Liver (tissue), 9 donors: ENCODE data around the gene PLPP3. TPM values are rescaled to one million over a fixed set of nuclear protein-coding genes. Genes with fewer than 3 reads are reported as not detected.

Source experiments
- DNase-seq: peaks from one replicate; pipeline ENCODE4 v3.0.0-alpha.2; 2017; ENCODE audit warnings: low spot score
- H3K27ac ChIP-seq, 2 donors: one replicate each; pipeline ENCODE4 v1.7.0; 2013; ENCODE audit warnings: inconsistent platforms in 2 of 2, low read length in 2 of 2, control low read depth in 1 of 2, low read depth in 1 of 2, mild to moderate bottlenecking in 1 of 2
- H3K27me3 ChIP-seq, 4 donors: one replicate each; pipeline versions ENCODE4 v1.6.1 to v1.7.0; 2013; ENCODE audit warnings: low read length in 3 of 4, inconsistent platforms in 1 of 4, mild to moderate bottlenecking in 1 of 4, moderate library complexity in 1 of 4; ENCODE audit not compliant: control insufficient read depth in 4 of 4, insufficient read depth in 4 of 4
- H3K36me3 ChIP-seq, 4 donors: one replicate each; pipeline versions ENCODE4 v1.6.1 to v1.7.0; 2013; ENCODE audit warnings: low read length in 3 of 4, mild to moderate bottlenecking in 3 of 4, low read depth in 1 of 4, moderate library complexity in 1 of 4; ENCODE audit not compliant: control insufficient read depth in 4 of 4, insufficient read depth in 3 of 4
- H3K4me1 ChIP-seq, 4 donors: one replicate each; pipeline versions ENCODE4 v1.6.1 to v1.7.0; 2013; ENCODE audit warnings: low read length in 3 of 4, mild to moderate bottlenecking in 3 of 4, moderate library complexity in 1 of 4; ENCODE audit not compliant: control insufficient read depth in 4 of 4, insufficient read depth in 4 of 4
- H3K4me3 ChIP-seq, 3 donors: one replicate each; pipeline versions ENCODE4 v1.6.1 to v1.7.0; 2013; ENCODE audit warnings: low read length in 3 of 3, control low read depth in 1 of 3, low read depth in 1 of 3, mild to moderate bottlenecking in 1 of 3
- H3K9ac ChIP-seq, 2 donors: one replicate each; pipeline ENCODE4 v1.7.0; 2013; ENCODE audit warnings: low read length in 2 of 2, mild to moderate bottlenecking in 2 of 2, moderate library complexity in 2 of 2, control low read depth in 1 of 2, low read depth in 1 of 2
- H3K9me3 ChIP-seq, 4 donors: one replicate each; pipeline versions ENCODE4 v1.6.1 to v1.7.0; 2013; ENCODE audit warnings: low read length in 3 of 4; ENCODE audit not compliant: control insufficient read depth in 4 of 4
- CTCF ChIP-seq: fragments of 150-350 bp; IDR thresholded peaks from 2 replicates; pipeline ENCODE4 v1.5.1; 2017; ENCODE audit warnings: improper control_type of control experiment, low read depth, low read length; ENCODE audit not compliant: missing input control
- EGR1 ChIP-seq, 2 donors: IDR thresholded peaks; 2 replicates each; pipeline ENCODE4 v1.6.1; 2016 to 2018; ENCODE audit warnings: antibody characterized with exemption in 2 of 2, low read depth in 2 of 2
- FOXA1 ChIP-seq: IDR thresholded peaks from 2 replicates; pipeline ENCODE4 v1.6.1; 2016; ENCODE audit warnings: antibody characterized with exemption
- FOXA2 ChIP-seq: IDR thresholded peaks from 2 replicates; pipeline ENCODE4 v1.6.1; 2016; ENCODE audit warnings: antibody characterized with exemption
- GABPA ChIP-seq, 2 donors: IDR thresholded peaks in 1 of 2; conservative IDR thresholded peaks in 1 of 2; 2 replicates each; pipeline ENCODE4 v1.6.1; 2016; ENCODE audit warnings: antibody characterized with exemption in 2 of 2, mild to moderate bottlenecking in 1 of 2, moderate library complexity in 1 of 2
- HNF4A ChIP-seq, 2 donors: conservative IDR thresholded peaks; 2 replicates each; pipeline ENCODE4 v1.6.1; 2016; ENCODE audit warnings: antibody characterized with exemption in 2 of 2, mild to moderate bottlenecking in 2 of 2
- JUND ChIP-seq, 2 donors: IDR thresholded peaks; 2 replicates each; pipeline ENCODE4 v1.6.1; 2016; ENCODE audit warnings: antibody characterized with exemption in 2 of 2
- MAX ChIP-seq: IDR thresholded peaks from 2 replicates; pipeline ENCODE4 v1.6.1; 2016; ENCODE audit warnings: antibody characterized with exemption
- NR2F2 ChIP-seq: IDR thresholded peaks from 2 replicates; pipeline ENCODE4 v1.6.1; 2016; ENCODE audit warnings: antibody characterized with exemption
- RAD21 ChIP-seq, 2 donors: IDR thresholded peaks; 2 replicates each; pipeline ENCODE4 v1.6.1; 2016; ENCODE audit warnings: antibody characterized with exemption in 2 of 2, mild to moderate bottlenecking in 2 of 2
- REST ChIP-seq: IDR thresholded peaks from 2 replicates; pipeline ENCODE4 v1.6.1; 2016; ENCODE audit warnings: antibody characterized with exemption, mild to moderate bottlenecking
- RXRA ChIP-seq, 2 donors: IDR thresholded peaks; 2 replicates each; pipeline ENCODE4 v1.6.1; 2017 to 2018; ENCODE audit warnings: antibody characterized with exemption in 2 of 2, mild to moderate bottlenecking in 1 of 2
- SP1 ChIP-seq: IDR thresholded peaks from 2 replicates; pipeline ENCODE4 v1.6.1; 2018; ENCODE audit warnings: antibody characterized with exemption, mild to moderate bottlenecking
- TAF1 ChIP-seq: conservative IDR thresholded peaks from 2 replicates; pipeline ENCODE4 v1.6.1; 2016; ENCODE audit warnings: antibody characterized with exemption, mild to moderate bottlenecking
- YY1 ChIP-seq: IDR thresholded peaks from 2 replicates; pipeline ENCODE4 v1.6.1; 2016; ENCODE audit warnings: antibody characterized with exemption, mild to moderate bottlenecking
- WGBS: extraction: QIAGEN DNeasy Blood & Tissue Kit; methylation state at CpG from one replicate; pipeline ENCODE4 v1.1.7; 2013; 5-methylcytosine and 5-hydroxymethylcytosine counted together
- polyA plus RNA-seq, 2 donors: library from polyadenylated mRNA; stranded (reverse) in 1 of 2; unstranded in 1 of 2; fragments of 200-250 nt in 1 of 2; fragments of >200 nt in 1 of 2; fragmentation: Nextera tagmentation in 1 of 2; extraction: Ambion mirVana in 1 of 2; gene quantifications; one replicate each; pipeline versions ENCODE4 v1.2.1 to v1.2.3, GENCODE V29; 2013 to 2015
- total RNA-seq, 2 donors: library from RNA; depleted of rRNA; stranded (reverse); fragments of >200 nt; gene quantifications; one replicate each; pipeline ENCODE4 v1.2.3, GENCODE V29; 2014
- TF ChIP-seq, protein P1 (sequence below): IDR thresholded peaks from 2 replicates; pipeline ENCODE4 v1.6.1; 2016; ENCODE audit warnings: antibody characterized with exemption
- TF ChIP-seq, protein P2 (sequence below): IDR thresholded peaks from 2 replicates; pipeline ENCODE4 v1.6.1; 2016; ENCODE audit warnings: antibody characterized with exemption
- donor health status: healthy.
- donor health status: healthy.
- donor health status: healthy.
- donor health status: healthy.
- donor health status: healthy.

PLPP3 gene
- total and polyA plus RNA-seq, 4 donors, result 46.1 to 91.2 (median 67.6) TPM

DNA sequence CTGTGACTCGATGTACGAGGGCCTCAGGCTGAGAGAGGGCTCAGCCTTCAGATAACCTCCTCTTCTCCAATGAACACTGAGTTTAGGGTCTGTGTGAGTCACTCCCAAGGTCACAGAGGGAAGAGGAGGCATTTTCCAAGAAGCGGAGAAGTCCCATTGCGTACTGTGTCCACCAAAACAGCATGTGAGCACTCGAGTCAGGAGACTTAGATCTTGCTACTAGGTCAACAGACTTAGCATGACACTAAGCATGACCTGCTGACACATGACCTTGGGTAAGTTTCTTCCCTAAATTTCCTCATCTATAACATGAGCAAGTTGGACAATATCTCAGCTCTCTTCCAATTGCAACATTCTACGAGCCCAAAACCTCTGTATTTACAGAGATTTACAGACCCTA is 68.0 kb downstream of the PLPP3 start:
- H3K27ac ChIP-seq, result peak overlapping the region; percentile 87
- H3K4me3 ChIP-seq, result no peak overlapping the region
- peak overlapping the region in 1 of 2 donors; percentile 50 for H3K9ac ChIP-seq
- H3K9me3 ChIP-seq, result no peaks in the 10 kb centered on the region
- H3K4me1 ChIP-seq, result peaks cover 16 to 85% (median 54%) of the 10 kb centered on the region in 4 donors
- DNase-seq, result no peak
- no peak for TF ChIP-seq HNF4A (conservative IDR thresholded peaks at IDR 0.05)
- no peak for TF ChIP-seq JUND (IDR thresholded peaks at IDR 0.05)
- TF ChIP-seq SP1, result no peak
- TF ChIP-seq GABPA (IDR thresholded peaks at IDR 0.05 in 1 of 2, conservative IDR thresholded peaks at IDR 0.05 in 1 of 2), result no peak
- no peak for TF ChIP-seq EGR1 (IDR thresholded peaks at IDR 0.05; ENCODE audit: low read depth in 2 of 2)
- TF ChIP-seq FOXA1, result no peak
- no peak for TF ChIP-seq FOXA2
- TF ChIP-seq, protein P1, sequence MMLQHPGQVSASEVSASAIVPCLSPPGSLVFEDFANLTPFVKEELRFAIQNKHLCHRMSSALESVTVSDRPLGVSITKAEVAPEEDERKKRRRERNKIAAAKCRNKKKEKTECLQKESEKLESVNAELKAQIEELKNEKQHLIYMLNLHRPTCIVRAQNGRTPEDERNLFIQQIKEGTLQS, result no peak
- TF ChIP-seq NR2F2, result no peak
- TF ChIP-seq TAF1, result no peak
- TF ChIP-seq, protein P2, sequence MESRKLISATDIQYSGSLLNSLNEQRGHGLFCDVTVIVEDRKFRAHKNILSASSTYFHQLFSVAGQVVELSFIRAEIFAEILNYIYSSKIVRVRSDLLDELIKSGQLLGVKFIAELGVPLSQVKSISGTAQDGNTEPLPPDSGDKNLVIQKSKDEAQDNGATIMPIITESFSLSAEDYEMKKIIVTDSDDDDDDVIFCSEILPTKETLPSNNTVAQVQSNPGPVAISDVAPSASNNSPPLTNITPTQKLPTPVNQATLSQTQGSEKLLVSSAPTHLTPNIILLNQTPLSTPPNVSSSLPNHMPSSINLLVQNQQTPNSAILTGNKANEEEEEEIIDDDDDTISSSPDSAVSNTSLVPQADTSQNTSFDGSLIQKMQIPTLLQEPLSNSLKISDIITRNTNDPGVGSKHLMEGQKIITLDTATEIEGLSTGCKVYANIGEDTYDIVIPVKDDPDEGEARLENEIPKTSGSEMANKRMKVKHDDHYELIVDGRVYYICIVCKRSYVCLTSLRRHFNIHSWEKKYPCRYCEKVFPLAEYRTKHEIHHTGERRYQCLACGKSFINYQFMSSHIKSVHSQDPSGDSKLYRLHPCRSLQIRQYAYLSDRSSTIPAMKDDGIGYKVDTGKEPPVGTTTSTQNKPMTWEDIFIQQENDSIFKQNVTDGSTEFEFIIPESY, result no peak
- no peak for TF ChIP-seq RXRA (IDR thresholded peaks at IDR 0.05)
- TF ChIP-seq CTCF, result no peak
- TF ChIP-seq YY1, result no peak
- no peak for TF ChIP-seq MAX
- TF ChIP-seq REST, result no peak
- WGBS, result 73% methylated on average over 6 of the region's 6 CpGs
- peaks cover 1 to 55% (median 20%) of the 10 kb centered on the region in 4 donors for H3K36me3 ChIP-seq
- no peaks in the 10 kb centered on the region for H3K27me3 ChIP-seq

GRCh38 chr1:56510642-56511021 is 68.7 kb downstream of the PLPP3 start:
- H3K27me3 ChIP-seq, result no peaks in the 10 kb centered on the region
- peaks cover 1 to 53% (median 13%) of the 10 kb centered on the region in 4 donors for H3K36me3 ChIP-seq
- peak overlapping the region; percentile 87 for H3K27ac ChIP-seq
- H3K9ac ChIP-seq, result peak overlapping the region; percentile 50 to 59
- H3K4me3 ChIP-seq, result no peak overlapping the region
- WGBS, result 20% methylated on average over 1 of the region's 1 CpG
- no peak for DNase-seq
- H3K9me3 ChIP-seq, result no peaks in the 10 kb centered on the region
- TF ChIP-seq RAD21 (IDR thresholded peaks at IDR 0.05) (no peak), FOXA2 (no peak), HNF4A (conservative IDR thresholded peaks at IDR 0.05) (no peak)
- peaks cover 16 to 86% (median 56%) of the 10 kb centered on the region in 4 donors for H3K4me1 ChIP-seq
